Activated naive CD4-positive, alpha-beta T cell treated with anti-CD3 and anti-CD28 coated beads, Interleukin-2, amount 50 U/mL, for 24 hours (primary cell): ENCODE data around the gene ANKRD45.
"Not testable (repeated sequence)": the region's sequence is repeated elsewhere in the genome, so short reads cannot be mapped to it uniquely, and the experiment has no call there.

Experiments
- H3K27ac Mint-ChIP-seq: one replicate; pipeline ENCODE4 v1.8.0; 2021; ENCODE audit warnings: mild to moderate bottlenecking, mixed read lengths
- H3K27me3 Mint-ChIP-seq: one replicate; pipeline ENCODE4 v1.8.0; 2021; ENCODE audit warnings: mixed read lengths
- H3K36me3 Mint-ChIP-seq: one replicate; pipeline ENCODE4 v1.8.0; 2021; ENCODE audit warnings: mixed read lengths
- H3K4me1 Mint-ChIP-seq: one replicate; pipeline ENCODE4 v1.8.0; 2021; ENCODE audit warnings: mixed read lengths
- H3K4me3 Mint-ChIP-seq: one replicate; pipeline ENCODE4 v1.8.0; 2021; ENCODE audit warnings: mild to moderate bottlenecking, mixed read lengths
- H3K9me3 Mint-ChIP-seq: one replicate; pipeline ENCODE4 v1.8.0; 2021; ENCODE audit warnings: mixed read lengths

The ANKRD45 gene

DNA sequence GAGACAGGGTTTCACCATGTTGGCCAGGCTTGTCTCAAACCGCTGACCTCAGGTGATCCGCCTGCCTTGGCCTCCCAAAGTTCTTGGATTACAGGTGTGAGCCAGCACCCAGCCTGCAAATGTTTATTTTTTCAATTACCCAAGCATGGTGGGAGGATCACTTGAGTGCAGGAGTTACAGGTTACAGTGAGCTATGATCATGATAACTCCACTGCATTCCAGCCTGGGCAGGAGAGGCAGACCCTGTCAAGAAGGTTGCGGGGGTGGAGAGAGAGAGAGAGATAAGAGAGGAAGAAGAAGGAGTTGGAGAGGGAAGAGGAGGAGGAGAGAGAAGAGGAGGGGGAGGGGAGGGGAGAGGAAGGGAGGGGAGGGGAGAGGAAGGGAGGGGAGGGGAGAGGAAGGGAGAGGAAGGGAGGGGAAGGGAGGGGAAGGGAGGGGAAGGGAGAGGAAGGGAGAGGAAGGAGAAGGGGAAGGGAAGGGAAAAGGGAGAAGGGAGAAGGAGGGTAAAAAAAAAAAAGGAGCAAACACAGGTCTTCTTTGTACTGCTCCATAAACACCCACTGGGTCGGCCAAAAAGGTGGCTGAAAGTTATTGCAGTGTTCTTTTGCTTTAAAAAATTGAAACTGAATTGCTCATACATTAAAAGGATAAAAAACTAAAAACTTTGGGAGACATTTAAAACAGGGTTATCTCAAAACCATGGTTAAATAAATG is 61.0 kb downstream of the ANKRD45 start:
- H3K27me3 Mint-ChIP-seq = no peaks in the 10 kb centered on the region
- no peak overlapping the region for H3K4me3 Mint-ChIP-seq
- no peaks in the 10 kb centered on the region for H3K4me1 Mint-ChIP-seq
- no peaks in the 10 kb centered on the region for H3K9me3 Mint-ChIP-seq
- no peak overlapping the region for H3K27ac Mint-ChIP-seq
- peaks cover 5% of the 10 kb centered on the region for H3K36me3 Mint-ChIP-seq

DNA sequence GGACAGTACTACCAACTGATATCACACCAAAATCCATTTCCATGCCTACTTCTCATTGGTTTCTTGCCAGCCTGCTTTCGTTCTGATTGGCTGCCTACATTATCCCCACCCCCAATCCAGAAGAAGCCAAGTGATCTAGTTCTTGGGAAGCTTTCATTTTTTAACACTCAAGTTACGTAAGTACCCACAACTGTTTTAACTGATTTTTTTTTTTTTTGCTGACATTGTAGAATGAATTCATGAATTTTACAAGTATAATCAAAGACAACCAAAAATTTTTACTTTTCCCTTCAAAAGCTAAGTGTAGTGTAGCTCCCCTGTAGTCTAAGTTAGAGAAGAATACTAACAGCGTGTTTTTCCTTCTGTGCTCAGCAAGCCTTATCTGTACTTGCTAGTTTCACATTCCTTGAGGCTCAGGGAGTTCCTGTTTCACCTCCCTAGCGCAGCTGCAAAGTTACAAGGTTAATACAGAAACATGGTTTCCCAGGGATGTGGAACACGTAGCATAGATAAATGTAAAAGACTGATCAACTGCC is 66.5 kb downstream of the ANKRD45 start, which contains the start of gene SLC9C2:
SLC9C2 (minus strand) TSS at position 17 of the 536 bp plus-strand sequence. CDS start 1,296 bp downstream, outside the sequence.
- H3K4me3 Mint-ChIP-seq = no peak within 1 kb of the TSS
- no peak within 1 kb of the TSS for H3K27ac Mint-ChIP-seq
- no peaks in the 10 kb centered on the region for H3K9me3 Mint-ChIP-seq
- H3K27me3 Mint-ChIP-seq = peaks cover 2% of the 10 kb centered on the region
- no peaks in the 10 kb centered on the region for H3K4me1 Mint-ChIP-seq
- H3K36me3 Mint-ChIP-seq = peaks cover 2% of the 10 kb centered on the region

DNA sequence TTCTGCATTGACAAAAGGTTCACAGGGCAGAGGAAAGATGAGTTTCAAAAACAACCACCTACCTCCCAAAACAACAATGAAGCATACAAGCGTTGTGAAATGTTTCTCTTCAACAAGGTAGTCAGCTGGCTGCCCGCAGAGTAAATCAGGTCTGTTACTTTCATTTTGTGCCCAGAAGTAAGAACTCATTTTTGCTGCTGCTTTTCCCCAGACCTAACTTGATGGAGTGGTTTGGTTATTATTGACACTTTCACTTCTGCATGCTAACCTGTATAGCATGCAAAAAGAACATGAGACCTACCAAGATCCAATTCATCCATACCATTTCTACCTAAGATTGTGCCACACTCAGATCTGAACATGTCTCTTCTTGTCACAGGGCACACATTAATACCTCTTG is 68.1 kb downstream of the ANKRD45 start:
- peaks cover 2% of the 10 kb centered on the region for H3K36me3 Mint-ChIP-seq
- no peak overlapping the region for H3K4me3 Mint-ChIP-seq
- no peaks in the 10 kb centered on the region for H3K9me3 Mint-ChIP-seq
- H3K27ac Mint-ChIP-seq = no peak overlapping the region
- no peaks in the 10 kb centered on the region for H3K4me1 Mint-ChIP-seq
- H3K27me3 Mint-ChIP-seq = peaks cover 2% of the 10 kb centered on the region

DNA sequence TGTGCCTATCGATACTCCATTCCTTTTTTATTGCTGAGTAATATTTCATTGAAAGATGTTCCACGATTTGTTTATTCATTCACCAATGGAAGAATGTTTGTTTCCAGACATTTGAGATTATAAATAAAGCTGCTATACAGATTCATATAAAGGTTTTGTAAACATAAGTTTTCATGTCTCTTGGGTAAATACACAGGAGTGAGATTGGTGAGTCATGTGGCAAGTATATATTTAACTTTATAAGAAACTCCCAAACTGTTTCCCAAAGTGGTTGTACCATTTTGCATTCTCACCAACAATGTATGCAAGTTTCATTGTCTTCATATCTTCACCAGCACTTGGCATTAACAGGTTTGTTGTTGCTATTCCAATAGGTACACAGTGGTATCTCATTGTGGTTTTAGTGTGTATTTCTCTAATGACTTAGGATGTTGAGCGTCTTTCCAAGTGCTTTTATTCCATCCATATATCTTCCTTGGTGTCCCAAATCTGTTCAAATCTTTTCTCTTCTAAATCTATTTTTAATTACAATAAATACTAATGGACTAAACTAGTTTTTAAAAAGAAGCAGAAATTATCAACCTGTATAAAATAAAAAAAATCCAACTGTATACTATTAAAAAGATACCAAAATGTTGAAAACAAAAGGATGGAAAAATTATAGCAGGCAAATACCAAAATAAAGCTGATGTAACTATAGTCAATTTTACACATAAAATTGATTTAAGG is 73.4 kb downstream of the ANKRD45 start:
- Mint-ChIP-seq H3K27me3 (peaks cover 4% of the 10 kb centered on the region), H3K36me3 (no peaks in the 10 kb centered on the region), H3K9me3 (peaks cover 5% of the 10 kb centered on the region), H3K27ac (no peak overlapping the region), H3K4me3 (no peak overlapping the region), H3K4me1 (no peaks in the 10 kb centered on the region)

DNA sequence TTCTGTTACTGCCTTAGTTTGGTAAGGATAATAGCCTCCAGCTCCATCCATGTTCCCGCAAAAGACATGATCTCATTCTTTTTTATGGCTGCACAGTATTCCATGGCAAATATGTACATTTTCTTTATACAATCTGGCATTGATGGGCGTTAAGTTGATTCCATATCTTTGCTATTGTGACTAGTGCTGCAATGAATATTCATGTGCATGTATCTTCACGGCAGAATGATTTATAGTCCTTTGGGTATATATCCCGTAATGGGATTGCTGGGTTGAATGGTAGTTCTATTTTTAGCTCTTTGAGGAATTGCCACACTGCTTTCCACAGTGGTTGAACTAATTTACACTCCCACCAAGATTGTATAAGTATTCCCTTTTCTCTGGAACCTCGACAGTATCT is 78.5 kb downstream of the ANKRD45 start:
- H3K9me3 Mint-ChIP-seq, H3K27ac Mint-ChIP-seq, H3K4me1 Mint-ChIP-seq, H3K4me3 Mint-ChIP-seq, H3K27me3 Mint-ChIP-seq, H3K36me3 Mint-ChIP-seq: not testable (repeated sequence)

DNA sequence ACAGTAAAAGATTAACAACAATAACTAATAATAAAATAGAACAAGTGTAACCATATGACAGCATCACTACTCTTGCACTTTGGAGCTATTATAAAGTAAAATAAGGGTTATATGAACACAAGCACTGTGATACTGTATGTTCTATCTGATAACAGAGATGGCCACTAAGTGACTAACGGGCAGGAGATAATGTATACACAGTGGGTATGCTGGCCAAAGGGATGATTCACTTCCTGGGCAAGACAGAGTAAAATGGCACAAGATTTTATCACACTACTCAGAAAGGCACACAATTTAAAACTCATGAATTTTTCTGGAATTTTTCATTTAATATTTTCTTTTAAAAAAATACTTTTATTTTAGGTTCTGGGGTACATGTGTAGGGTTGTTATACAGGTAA is 79.1 kb downstream of the ANKRD45 start:
- Mint-ChIP-seq H3K4me3 (no peak overlapping the region), H3K27me3 (peaks cover 4% of the 10 kb centered on the region), H3K4me1 (no peaks in the 10 kb centered on the region), H3K9me3 (no peaks in the 10 kb centered on the region), H3K27ac (no peak overlapping the region), H3K36me3 (no peaks in the 10 kb centered on the region)

DNA sequence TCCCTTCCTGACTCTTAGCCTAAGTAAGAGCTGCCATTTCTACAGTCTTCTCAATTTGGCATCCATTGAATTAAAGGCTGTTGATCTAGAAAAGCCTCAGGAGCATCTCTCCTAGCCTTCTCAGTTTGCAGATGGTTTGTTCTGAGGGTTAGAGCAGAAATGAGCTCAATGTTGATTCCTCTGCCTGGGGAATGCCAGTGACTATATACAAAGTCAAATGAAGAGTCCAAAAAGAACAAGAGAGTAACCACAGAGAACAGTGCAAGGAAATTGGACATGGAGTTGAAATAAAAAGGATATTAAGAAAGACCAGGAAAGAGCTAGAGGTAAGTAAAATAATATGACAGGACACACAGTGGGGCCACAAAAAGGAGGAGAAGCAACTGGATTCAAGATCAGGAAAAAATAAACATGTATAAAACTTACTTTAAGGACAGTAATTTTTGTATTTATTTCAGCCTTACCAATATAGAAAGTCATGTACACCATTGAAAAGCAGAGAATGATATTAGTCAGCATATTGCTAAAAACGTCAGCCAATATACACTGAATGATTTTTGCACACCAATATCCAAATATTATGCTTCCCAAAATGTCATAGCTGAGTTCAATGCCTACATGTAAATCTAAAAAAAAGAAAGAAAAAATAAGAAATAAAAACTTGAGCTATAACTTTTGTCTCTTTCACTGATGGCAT is 88.1 kb downstream of the ANKRD45 start:
- H3K27ac Mint-ChIP-seq = no peak overlapping the region
- no peak overlapping the region for H3K4me3 Mint-ChIP-seq

DNA sequence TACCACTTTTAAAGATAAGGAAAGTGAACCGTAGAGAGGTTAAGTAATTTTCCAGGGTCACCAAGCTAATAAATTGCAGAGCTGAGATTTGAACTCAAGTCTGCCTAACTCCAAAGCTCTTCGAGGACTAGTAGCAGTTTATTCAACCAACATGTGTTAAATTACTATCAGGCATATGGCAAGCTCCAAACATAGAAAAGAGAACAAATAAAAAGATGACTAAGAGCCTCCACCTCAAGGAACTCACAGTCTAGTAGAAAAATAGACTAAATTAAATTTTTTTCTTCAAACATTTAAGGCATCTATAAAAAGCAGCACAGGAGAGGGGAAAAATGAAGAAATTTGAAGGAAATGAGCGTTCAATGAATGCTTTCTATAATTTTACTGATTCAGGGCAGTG is 89.0 kb downstream of the ANKRD45 start:
- Mint-ChIP-seq H3K9me3 (no peaks in the 10 kb centered on the region), H3K36me3 (no peaks in the 10 kb centered on the region), H3K4me3 (no peak overlapping the region), H3K27ac (no peak overlapping the region), H3K27me3 (no peaks in the 10 kb centered on the region), H3K4me1 (no peaks in the 10 kb centered on the region)

More for the DNA sequence above, 88.1 kb downstream of the ANKRD45 start:
- Mint-ChIP-seq H3K4me1 (no peaks in the 10 kb centered on the region), H3K27me3 (no peaks in the 10 kb centered on the region), H3K9me3 (no peaks in the 10 kb centered on the region), H3K36me3 (no peaks in the 10 kb centered on the region)

DNA sequence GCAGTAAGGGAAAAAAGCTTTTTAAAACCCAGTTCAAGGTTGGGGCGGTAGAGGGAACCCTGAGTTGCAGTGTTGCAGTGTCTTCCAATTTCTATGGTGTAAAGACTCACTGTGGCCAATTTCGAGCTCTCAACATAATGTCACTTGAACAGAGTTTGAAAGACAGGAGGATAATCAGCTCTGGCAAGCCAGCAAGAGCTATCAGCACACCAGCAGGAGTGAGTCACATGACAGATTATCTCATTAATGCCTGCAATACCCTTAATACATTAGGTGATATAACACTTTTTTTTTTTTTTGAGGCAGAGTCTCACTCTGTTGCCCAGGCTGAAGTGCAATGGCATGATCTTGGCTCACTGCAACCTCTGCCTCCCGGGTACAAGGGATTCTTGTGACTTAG is 89.6 kb downstream of the ANKRD45 start:
- Mint-ChIP-seq H3K36me3 (no peaks in the 10 kb centered on the region), H3K4me1 (no peaks in the 10 kb centered on the region), H3K27ac (no peak overlapping the region), H3K9me3 (no peaks in the 10 kb centered on the region), H3K27me3 (no peaks in the 10 kb centered on the region), H3K4me3 (no peak overlapping the region)

DNA sequence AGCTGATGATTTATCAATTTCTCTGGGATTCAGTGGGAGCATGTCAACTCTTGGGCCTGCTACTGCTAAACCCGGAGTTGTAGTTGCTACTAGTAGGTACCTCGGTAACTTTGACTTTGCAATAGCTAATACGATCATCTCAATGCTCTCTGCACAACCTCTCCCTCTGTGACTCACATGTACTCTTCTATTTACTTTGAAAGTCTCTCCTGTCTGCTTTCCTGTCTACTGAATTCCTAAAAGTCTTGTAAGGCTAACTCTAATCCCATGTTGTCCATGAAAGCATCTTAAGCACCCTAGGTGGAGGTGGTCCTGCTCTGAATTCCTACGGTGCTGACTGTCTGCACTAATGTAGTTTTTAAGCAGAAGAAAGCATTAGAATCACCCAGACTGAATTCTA is 96.1 kb downstream of the ANKRD45 start:
- H3K27ac Mint-ChIP-seq = no peak overlapping the region
- no peak overlapping the region for H3K4me3 Mint-ChIP-seq
- no peaks in the 10 kb centered on the region for H3K4me1 Mint-ChIP-seq
- no peaks in the 10 kb centered on the region for H3K36me3 Mint-ChIP-seq
- H3K9me3 Mint-ChIP-seq = no peaks in the 10 kb centered on the region
- peaks cover 2% of the 10 kb centered on the region for H3K27me3 Mint-ChIP-seq

DNA sequence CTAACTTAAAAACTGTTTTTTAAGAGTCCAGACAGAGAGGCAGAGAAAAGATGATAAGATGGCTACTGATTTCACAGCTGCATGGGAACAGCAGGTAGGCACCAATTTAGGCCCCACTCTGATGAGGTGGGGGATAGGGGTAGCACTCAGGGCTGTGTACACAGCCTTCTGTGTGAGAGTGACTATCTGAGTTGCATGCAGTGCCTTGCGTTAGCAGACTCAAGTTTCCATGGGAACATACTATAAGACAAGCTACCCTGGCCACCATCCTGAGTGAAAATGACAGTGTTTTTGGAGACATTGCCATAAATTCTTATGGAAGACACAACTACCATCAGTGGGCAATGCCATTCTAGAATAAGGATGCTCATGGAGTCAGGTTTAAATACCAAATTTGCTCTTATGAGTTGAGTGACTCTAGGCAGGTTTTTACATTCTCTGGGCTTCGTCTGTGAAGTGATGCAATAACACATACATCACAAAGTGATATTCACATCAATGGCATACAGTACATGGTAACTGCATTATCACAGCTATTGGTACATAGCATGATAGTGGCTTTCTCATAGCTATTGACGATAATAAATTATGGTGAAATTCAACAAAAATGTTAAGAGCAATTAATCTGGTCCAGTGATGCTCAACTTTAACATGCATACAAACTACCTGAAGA is 97.3 kb downstream of the ANKRD45 start:
- Mint-ChIP-seq H3K27ac (no peak overlapping the region), H3K4me1 (no peaks in the 10 kb centered on the region), H3K4me3 (no peak overlapping the region), H3K9me3 (peaks cover 10% of the 10 kb centered on the region), H3K27me3 (peaks cover 2% of the 10 kb centered on the region), H3K36me3 (no peaks in the 10 kb centered on the region)

DNA sequence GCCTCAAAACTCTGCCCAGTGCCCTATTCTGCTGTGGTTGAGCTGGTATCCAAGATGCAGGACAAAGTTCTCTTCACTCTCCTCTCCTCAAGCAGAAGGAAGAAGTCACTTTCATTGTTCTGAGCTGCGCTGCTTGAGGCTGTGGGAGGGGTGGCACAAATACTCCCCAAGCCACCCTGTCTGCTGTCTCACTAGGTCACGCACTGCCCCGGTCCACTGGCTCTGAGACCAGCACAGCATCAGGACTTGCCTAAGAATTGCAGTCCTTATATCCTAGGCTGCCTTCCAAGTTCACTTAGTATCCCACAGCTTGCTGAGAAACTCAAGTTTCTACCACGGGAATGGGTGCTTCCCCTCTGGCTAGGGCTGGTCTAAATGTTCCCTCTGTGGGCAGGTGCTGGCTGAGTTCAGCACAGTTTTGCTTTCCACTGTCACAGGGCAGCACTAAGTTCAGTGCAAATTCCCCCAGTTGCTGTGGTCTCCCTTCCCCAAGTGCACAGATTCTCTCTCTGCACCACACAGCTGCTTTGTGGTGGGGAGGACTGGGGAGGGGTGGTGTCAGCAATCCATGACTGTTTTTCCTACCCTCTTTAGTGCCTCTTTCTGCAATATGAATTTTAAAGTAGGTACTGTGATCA is 99.2 kb downstream of the ANKRD45 start:
- H3K4me1 Mint-ChIP-seq = no peaks in the 10 kb centered on the region
- H3K36me3 Mint-ChIP-seq = peaks cover 2% of the 10 kb centered on the region
- H3K4me3 Mint-ChIP-seq = no peak overlapping the region
- H3K27ac Mint-ChIP-seq = no peak overlapping the region
- H3K9me3 Mint-ChIP-seq = peaks cover 19% of the 10 kb centered on the region
- H3K27me3 Mint-ChIP-seq = peaks cover 3% of the 10 kb centered on the region

DNA sequence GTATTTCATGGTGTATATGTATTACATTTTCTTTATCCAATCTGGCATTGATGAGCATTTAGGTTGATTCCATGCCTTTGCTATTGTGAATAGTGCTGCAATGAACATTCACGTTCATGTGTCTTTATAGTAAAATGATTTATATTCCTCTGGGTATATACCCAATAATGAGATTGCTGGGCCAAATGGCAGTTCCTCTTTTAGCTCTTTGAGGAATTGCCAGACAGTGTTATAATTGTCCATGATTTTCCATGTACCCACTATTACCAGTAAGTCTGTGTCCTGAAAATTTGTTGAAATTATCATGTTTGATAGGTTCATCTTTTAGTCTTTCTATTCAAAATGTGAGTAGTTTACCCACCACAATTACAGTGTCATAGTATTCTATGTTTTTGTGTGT is 101.2 kb downstream of the ANKRD45 start:
- Mint-ChIP-seq H3K36me3 (peaks cover 2% of the 10 kb centered on the region), H3K27ac (no peak overlapping the region), H3K27me3 (peaks cover 3% of the 10 kb centered on the region), H3K9me3 (peaks cover 28% of the 10 kb centered on the region), H3K4me3 (no peak overlapping the region), H3K4me1 (no peaks in the 10 kb centered on the region)

DNA sequence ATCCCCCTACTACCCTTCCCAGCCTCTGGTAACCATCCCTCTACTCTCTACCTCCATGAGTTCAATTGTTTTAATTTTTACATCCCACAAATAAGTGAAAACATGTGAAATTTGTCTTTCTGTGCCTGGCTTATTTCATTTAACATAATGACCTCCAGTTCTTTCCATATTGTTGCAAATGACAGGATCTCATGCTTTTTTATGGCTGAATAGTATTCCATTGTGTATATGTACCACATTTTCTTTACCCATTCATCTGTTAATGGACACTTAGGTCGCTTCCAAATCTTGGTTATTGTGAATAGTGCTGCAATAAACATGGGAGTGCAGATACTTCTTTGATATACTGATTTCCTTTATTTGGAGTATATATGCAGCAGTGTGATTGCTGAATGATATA is 105.8 kb downstream of the ANKRD45 start:
- H3K9me3 Mint-ChIP-seq = peaks cover 28% of the 10 kb centered on the region
- not testable (repeated sequence) for H3K27me3 Mint-ChIP-seq, H3K27ac Mint-ChIP-seq, H3K4me1 Mint-ChIP-seq, H3K4me3 Mint-ChIP-seq, H3K36me3 Mint-ChIP-seq

DNA sequence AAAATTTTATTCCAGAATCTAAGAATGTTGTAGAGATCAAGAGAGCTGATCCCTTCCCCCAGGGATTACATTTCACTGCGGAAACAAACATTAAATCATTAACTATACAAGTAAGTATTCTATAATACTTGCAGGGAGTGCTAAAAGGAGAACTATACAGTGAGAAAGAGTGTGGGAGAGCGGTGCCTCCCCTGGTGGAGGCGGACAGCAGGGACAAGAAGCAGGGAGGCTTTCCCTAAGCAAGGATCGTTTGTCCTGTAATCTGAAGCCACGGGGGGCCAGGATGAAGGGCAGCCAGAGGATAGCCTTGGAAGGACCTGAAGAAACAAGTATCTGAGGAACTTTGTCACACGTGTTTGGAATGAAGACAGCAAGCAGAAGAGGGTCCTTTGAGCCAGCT is 106.8 kb downstream of the ANKRD45 start:
- H3K36me3 Mint-ChIP-seq = peaks cover 2% of the 10 kb centered on the region
- H3K4me3 Mint-ChIP-seq = no peak overlapping the region
- no peak overlapping the region for H3K27ac Mint-ChIP-seq
- H3K4me1 Mint-ChIP-seq = peaks cover 8% of the 10 kb centered on the region
- H3K27me3 Mint-ChIP-seq = peaks cover 1% of the 10 kb centered on the region
- H3K9me3 Mint-ChIP-seq = peaks cover 22% of the 10 kb centered on the region
